OCI-LY1 (cell line): ENCODE results near the gene ANKRD42.

ENCODE experiments used
- H2AFZ ChIP-seq: fragments of 200-600 bp; sonication (generic), shearing (Covaris generic); 2 replicates; pipeline ENCODE4 v1.6.0; 2014; ENCODE audit warnings: antibody characterized with exemption, mild to moderate bottlenecking, low read length
- H3F3A ChIP-seq: fragments of 200-600 bp; sonication (generic), shearing (Covaris generic); 2 replicates; pipeline ENCODE4 v1.6.0; 2014; ENCODE audit warnings: mild to moderate bottlenecking, antibody characterized with exemption, low read length, moderate library complexity; ENCODE audit not compliant: insufficient read depth
- H3K27ac ChIP-seq: fragments of 200-600 bp; sonication (generic); 2 replicates; pipeline ENCODE4 v1.5.1; 2014; ENCODE audit warnings: low read length, mixed run types, mild to moderate bottlenecking, low read depth; ENCODE audit not compliant: poor library complexity, severe bottlenecking
- H3K27me3 ChIP-seq: fragments of 200-600 bp; sonication (generic); 2 replicates; pipeline ENCODE4 v1.6.0; 2014; ENCODE audit warnings: antibody characterized with exemption, mild to moderate bottlenecking, low read length, moderate library complexity; ENCODE audit not compliant: insufficient read depth
- H3K36me3 ChIP-seq: fragments of 200-600 bp; sonication (generic); 2 replicates; pipeline ENCODE4 v1.6.1; 2014; ENCODE audit warnings: mild to moderate bottlenecking, antibody characterized with exemption, low read length, moderate library complexity, mixed read lengths; ENCODE audit not compliant: insufficient read depth
- H3K4me1 ChIP-seq: fragments of 200-600 bp; sonication (generic); 2 replicates; pipeline ENCODE4 v1.5.1; 2014; ENCODE audit warnings: mild to moderate bottlenecking, low read length, moderate library complexity; ENCODE audit not compliant: insufficient read depth, severe bottlenecking
- H3K4me2 ChIP-seq: fragments of 200-600 bp; sonication (generic), shearing (Covaris generic); 2 replicates; pipeline ENCODE4 v1.6.1; 2014; ENCODE audit warnings: low read length
- H3K4me3 ChIP-seq: fragments of 200-600 bp; sonication (generic); 2 replicates; pipeline ENCODE4 v1.5.1; 2014; ENCODE audit warnings: low read length, low read depth, mild to moderate bottlenecking, mixed read lengths; ENCODE audit not compliant: poor library complexity, severe bottlenecking
- H3K79me2 ChIP-seq: fragments of 200-600 bp; shearing (Covaris generic); 2 replicates; pipeline ENCODE4 v1.6.1; 2016; ENCODE audit warnings: mixed run types, low read length, mixed read lengths; ENCODE audit not compliant: insufficient read depth
- H3K9ac ChIP-seq: fragments of 200-600 bp; sonication (generic), shearing (Covaris generic); 2 replicates; pipeline ENCODE4 v1.6.1; 2014; ENCODE audit warnings: mild to moderate bottlenecking, low read length, mixed read lengths
- H3K9me2 ChIP-seq: fragments of 200-600 bp; sonication (generic), shearing (Covaris generic); 2 replicates; pipeline ENCODE4 v1.6.1; 2014; ENCODE audit warnings: low read depth, mild to moderate bottlenecking, low read length, mixed read lengths
- H3K9me3 ChIP-seq: fragments of 200-600 bp; shearing (Covaris generic); 2 replicates; pipeline ENCODE4 v1.6.1; 2014; ENCODE audit warnings: low read length, mixed read lengths
- H4K20me1 ChIP-seq: fragments of 200-600 bp; sonication (generic), shearing (Covaris generic); 2 replicates; pipeline ENCODE4 v1.6.0; 2016; ENCODE audit warnings: mild to moderate bottlenecking, low read length; ENCODE audit not compliant: insufficient read depth
- EZH2 ChIP-seq: fragments of 200-600 bp; sonication (generic), shearing (Covaris generic); IDR thresholded peaks from 2 replicates; pipeline ENCODE4 v1.8.0; 2017; ENCODE audit warnings: borderline replicate concordance, mixed run types, mild to moderate bottlenecking, antibody characterized with exemption, low read length, moderate library complexity, mixed read lengths
- TF ChIP-seq, protein P1 (sequence below): fragments of 200-600 bp; sonication (generic), shearing (Covaris generic); IDR thresholded peaks from 2 replicates; pipeline ENCODE4 v1.5.1; 2017; ENCODE audit warnings: mild to moderate bottlenecking, antibody characterized with exemption, low read length, moderate library complexity, mixed read lengths

ANKRD42 gene

DNA sequence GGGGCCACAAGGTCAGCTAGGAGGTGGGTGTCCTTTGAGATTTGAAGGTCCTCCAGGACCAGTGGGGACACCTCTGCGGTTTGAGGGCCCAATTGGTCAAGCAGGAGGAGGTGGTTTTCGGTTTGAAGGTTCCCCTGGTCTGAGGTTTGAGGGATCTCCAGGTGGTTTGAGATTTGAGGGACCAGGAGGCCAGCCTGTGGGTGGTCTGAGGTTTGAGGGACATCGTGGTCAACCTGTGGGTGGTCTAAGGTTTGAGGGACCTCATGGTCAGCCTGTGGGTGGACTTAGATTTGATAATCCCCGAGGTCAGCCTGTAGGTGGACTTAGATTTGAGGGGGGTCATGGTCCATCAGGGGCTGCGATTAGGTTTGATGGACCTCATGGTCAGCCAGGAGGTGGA, 24.8 kb upstream of the ANKRD42 start:
- Histone ChIP-seq H3K4me3 (peak overlapping the region; percentile 41), H3F3A (no peaks in the 10 kb centered on the region), H3K9ac (no peak overlapping the region), H3K27me3 (no peaks in the 10 kb centered on the region), H3K9me3 (no peaks in the 10 kb centered on the region), H4K20me1 (peaks cover 7% of the 10 kb centered on the region), H2AFZ (no peak overlapping the region), H3K36me3 (peaks cover 99% of the 10 kb centered on the region), H3K4me2 (peak overlapping the region; percentile 60; the same call in 1 of the 2 replicates), H3K4me1 (peaks cover 53% of the 10 kb centered on the region), H3K79me2 (peaks cover 92% of the 10 kb centered on the region), H3K27ac (no peak overlapping the region), H3K9me2 (no peaks in the 10 kb centered on the region)
- TF ChIP-seq, protein P1, sequence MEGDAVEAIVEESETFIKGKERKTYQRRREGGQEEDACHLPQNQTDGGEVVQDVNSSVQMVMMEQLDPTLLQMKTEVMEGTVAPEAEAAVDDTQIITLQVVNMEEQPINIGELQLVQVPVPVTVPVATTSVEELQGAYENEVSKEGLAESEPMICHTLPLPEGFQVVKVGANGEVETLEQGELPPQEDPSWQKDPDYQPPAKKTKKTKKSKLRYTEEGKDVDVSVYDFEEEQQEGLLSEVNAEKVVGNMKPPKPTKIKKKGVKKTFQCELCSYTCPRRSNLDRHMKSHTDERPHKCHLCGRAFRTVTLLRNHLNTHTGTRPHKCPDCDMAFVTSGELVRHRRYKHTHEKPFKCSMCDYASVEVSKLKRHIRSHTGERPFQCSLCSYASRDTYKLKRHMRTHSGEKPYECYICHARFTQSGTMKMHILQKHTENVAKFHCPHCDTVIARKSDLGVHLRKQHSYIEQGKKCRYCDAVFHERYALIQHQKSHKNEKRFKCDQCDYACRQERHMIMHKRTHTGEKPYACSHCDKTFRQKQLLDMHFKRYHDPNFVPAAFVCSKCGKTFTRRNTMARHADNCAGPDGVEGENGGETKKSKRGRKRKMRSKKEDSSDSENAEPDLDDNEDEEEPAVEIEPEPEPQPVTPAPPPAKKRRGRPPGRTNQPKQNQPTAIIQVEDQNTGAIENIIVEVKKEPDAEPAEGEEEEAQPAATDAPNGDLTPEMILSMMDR, result no peak
- no peak for TF ChIP-seq EZH2

GRCh38 chr11:83170865-83171264, 22.6 kb upstream of the ANKRD42 start:
- peak overlapping the region; percentile 4; the same call in 1 of the 2 replicates for H3K9ac ChIP-seq
- H3K4me3 ChIP-seq, result peak overlapping the region; percentile 41
- H3K27ac ChIP-seq, result no peak overlapping the region
- peaks cover 99% of the 10 kb centered on the region for H3K36me3 ChIP-seq
- H3K4me2 ChIP-seq, result peak overlapping the region; percentile 60
- no peaks in the 10 kb centered on the region for H3K9me3 ChIP-seq
- H3K27me3 ChIP-seq, result no peaks in the 10 kb centered on the region
- peaks cover 7% of the 10 kb centered on the region for H4K20me1 ChIP-seq
- no peaks in the 10 kb centered on the region for H3K9me2 ChIP-seq
- peaks cover 90% of the 10 kb centered on the region for H3K79me2 ChIP-seq
- peaks cover 56% of the 10 kb centered on the region for H3K4me1 ChIP-seq
- H3F3A ChIP-seq, result no peaks in the 10 kb centered on the region; the same call in 1 of the 2 replicates
- TF ChIP-seq, protein P1, result no peak
- no peak for TF ChIP-seq EZH2
- H2AFZ ChIP-seq, result no peak overlapping the region

- no peak overlapping the region for H3K9ac ChIP-seq
- H3K9me2 ChIP-seq, result no peaks in the 10 kb centered on the region
- H3K36me3 ChIP-seq, result peaks cover 98% of the 10 kb centered on the region
- H3K27ac ChIP-seq, result no peak overlapping the region
- peaks cover 11% of the 10 kb centered on the region for H4K20me1 ChIP-seq
- H2AFZ ChIP-seq, result no peak overlapping the region
- no peak overlapping the region for H3K4me2 ChIP-seq
- H3K27me3 ChIP-seq, result no peaks in the 10 kb centered on the region
- TF ChIP-seq, protein P1, result no peak
- H3K4me3 ChIP-seq, result no peak overlapping the region
- peaks cover 84% of the 10 kb centered on the region for H3K79me2 ChIP-seq
- H3K9me3 ChIP-seq, result no peaks in the 10 kb centered on the region
- H3K4me1 ChIP-seq, result peaks cover 56% of the 10 kb centered on the region
- H3F3A ChIP-seq, result no peaks in the 10 kb centered on the region; the same call in 1 of the 2 replicates
These were observed 21.0 kb upstream of the ANKRD42 start for GRCh38 chr11:83172551-83172950.
